Thymus (tissue), 11 donors: Measurements from ENCODE around the gene HCK. TPM values are rescaled to one million over a fixed set of nuclear protein-coding genes. Genes with fewer than 3 reads are reported as not detected.
"Not testable (repeated sequence)": the region's sequence is repeated elsewhere in the genome, so short reads cannot be mapped to it uniquely, and the experiment has no call there.

Experiments used
- DNase-seq, 9 donors: peaks; one replicate each; pipeline ENCODE4 v3.0.0-alpha.2; 2013; ENCODE audit warnings: low spot score in 9 of 9, low read depth in 6 of 9, missing footprints in 1 of 9
- H3K27ac ChIP-seq, 2 donors: one replicate each; pipeline ENCODE4 v1.5.1; 2013; ENCODE audit warnings: control low read depth in 1 of 2, low read depth in 1 of 2, low read length in 1 of 2, mild to moderate bottlenecking in 1 of 2, moderate library complexity in 1 of 2
- H3K27me3 ChIP-seq, 2 donors: one replicate each; pipeline ENCODE4 v1.5.1; 2013; ENCODE audit warnings: low read length in 1 of 2; ENCODE audit not compliant: control insufficient read depth in 2 of 2, insufficient read depth in 1 of 2
- H3K36me3 ChIP-seq, 2 donors: one replicate each; pipeline ENCODE4 v1.5.1; 2013; ENCODE audit warnings: low read length in 1 of 2, mild to moderate bottlenecking in 1 of 2, moderate library complexity in 1 of 2; ENCODE audit not compliant: control insufficient read depth in 2 of 2, insufficient read depth in 2 of 2
- H3K4me1 ChIP-seq, 2 donors: one replicate each; pipeline ENCODE4 v1.5.1; 2013; ENCODE audit warnings: low read length in 2 of 2; ENCODE audit not compliant: control insufficient read depth in 2 of 2, insufficient read depth in 2 of 2
- H3K4me3 ChIP-seq, 2 donors: one replicate each; pipeline ENCODE4 v1.5.1; 2013; ENCODE audit warnings: low read length in 2 of 2, control low read depth in 1 of 2, mild to moderate bottlenecking in 1 of 2
- H3K9me3 ChIP-seq, 2 donors: one replicate each; pipeline ENCODE4 v1.5.1; 2013; ENCODE audit warnings: low read length in 1 of 2, mild to moderate bottlenecking in 1 of 2; ENCODE audit not compliant: control insufficient read depth in 2 of 2, insufficient read depth in 1 of 2
- WGBS: extraction: QIAGEN DNeasy Blood & Tissue Kit; methylation state at CpG from one replicate; pipeline ENCODE4 v1.1.7; 2013; 5-methylcytosine and 5-hydroxymethylcytosine counted together
- polyA plus RNA-seq: library from polyadenylated mRNA; stranded (reverse); fragments of 200-250 nt; gene quantifications from one replicate; pipeline ENCODE4 v1.2.3, GENCODE V29; 2013
- total RNA-seq: library from RNA; stranded (reverse); fragments of 120-200 nt; gene quantifications from one replicate; pipeline ENCODE4 v1.2.4, GENCODE V29; 2013
- donor health status: healthy.

The HCK gene
- total and polyA plus RNA-seq, 2 donors = 25.2 to 33.3 TPM

DNA sequence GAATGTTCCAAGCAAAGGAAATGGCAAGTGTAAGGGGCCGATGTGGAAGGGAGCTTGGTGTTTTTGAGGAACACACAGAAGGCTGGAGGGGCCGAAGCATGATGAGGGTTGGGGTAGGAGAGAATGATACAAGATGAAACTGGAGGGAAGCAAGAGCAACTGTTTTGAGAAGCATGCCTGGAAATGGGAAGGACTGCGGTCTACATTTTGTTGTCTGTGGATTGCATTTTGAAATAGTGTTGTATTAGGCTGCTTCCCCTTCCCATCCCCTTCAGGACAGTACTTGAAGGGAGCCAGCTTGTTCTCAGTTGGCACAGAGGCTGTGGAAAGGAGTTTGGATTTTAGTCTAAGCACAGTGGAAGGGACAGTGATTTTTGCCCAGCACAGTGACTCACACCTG is 59.7 kb downstream of the HCK start:
- DNase-seq = no peak
- peaks cover 8 to 13% of the 10 kb centered on the region in 2 donors for H3K4me1 ChIP-seq
- no peak overlapping the region for H3K27ac ChIP-seq

DNA sequence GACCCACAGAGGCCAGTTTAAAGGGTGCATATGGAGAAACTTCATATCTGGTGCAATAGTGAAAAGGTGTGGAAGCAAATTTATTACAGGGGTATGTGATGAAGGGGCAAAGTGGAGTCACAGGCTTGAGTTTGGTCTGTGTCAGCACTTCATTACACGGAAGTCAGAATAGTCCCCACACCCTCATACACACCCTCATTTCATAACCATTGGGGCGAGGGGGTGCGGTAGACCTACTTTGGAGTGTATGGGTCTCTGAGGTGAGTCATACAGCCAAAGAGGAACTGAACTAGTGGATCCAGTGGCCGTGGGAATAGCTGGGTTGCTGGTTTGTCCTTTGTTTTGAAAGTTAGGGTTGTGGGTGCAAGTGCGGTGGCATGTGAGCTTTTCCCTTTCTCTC is 60.8 kb downstream of the HCK start:
- Histone ChIP-seq H3K4me1 (peaks cover 10 to 13% of the 10 kb centered on the region in 2 donors), H3K27ac (no peak overlapping the region), H3K4me3 (no peak overlapping the region), H3K9me3 (peaks cover 0 to 4% of the 10 kb centered on the region in 2 donors), H3K27me3 (no peaks in the 10 kb centered on the region), H3K36me3 (peaks cover 3 to 8% of the 10 kb centered on the region in 2 donors)
- no peak for DNase-seq
- WGBS = 95% methylated on average over 5 of the region's 5 CpGs

More for the DNA sequence above, 59.7 kb downstream of the HCK start:
- Histone ChIP-seq H3K27me3 (no peaks in the 10 kb centered on the region), H3K36me3 (peaks cover 3 to 8% of the 10 kb centered on the region in 2 donors), H3K4me3 (no peak overlapping the region), H3K9me3 (peaks cover 0 to 4% of the 10 kb centered on the region in 2 donors)
- WGBS = 95% methylated on average over 3 of the region's 3 CpGs

GRCh38 chr20:32113591-32114260 is 61.7 kb downstream of the HCK start:
- no peak for DNase-seq
- 98% methylated on average over 2 of the region's 2 CpGs for WGBS
- peaks cover 0 to 4% of the 10 kb centered on the region in 2 donors for H3K9me3 ChIP-seq
- H3K4me3 ChIP-seq = no peak overlapping the region
- H3K4me1 ChIP-seq = peaks cover 10 to 13% of the 10 kb centered on the region in 2 donors
- H3K27me3 ChIP-seq = no peaks in the 10 kb centered on the region
- H3K36me3 ChIP-seq = peaks cover 3 to 8% of the 10 kb centered on the region in 2 donors
- no peak overlapping the region for H3K27ac ChIP-seq

- Histone ChIP-seq H3K36me3 (peaks cover 3 to 8% of the 10 kb centered on the region in 2 donors), H3K4me3 (no peak overlapping the region), H3K4me1 (peaks cover 10 to 13% of the 10 kb centered on the region in 2 donors), H3K9me3 (peaks cover 0 to 4% of the 10 kb centered on the region in 2 donors), H3K27me3 (no peaks in the 10 kb centered on the region), H3K27ac (no peak overlapping the region)
- 98% methylated on average over 8 of the region's 8 CpGs for WGBS
- DNase-seq = no peak
Measured at GRCh38 chr20:32114305-32114960, 62.4 kb downstream of the HCK start.

GRCh38 chr20:32115211-32115767 is 63.2 kb downstream of the HCK start:
- no peak for DNase-seq
- Histone ChIP-seq H3K27me3 (no peaks in the 10 kb centered on the region), H3K27ac (no peak overlapping the region), H3K9me3 (no peaks in the 10 kb centered on the region), H3K4me3 (no peak overlapping the region), H3K4me1 (peaks cover 6 to 9% of the 10 kb centered on the region in 2 donors), H3K36me3 (peaks cover 3 to 8% of the 10 kb centered on the region in 2 donors)
- 88% methylated on average over 5 of the region's 5 CpGs for whole genome bisulfite sequencing

- peaks cover 3 to 8% of the 10 kb centered on the region in 2 donors for H3K36me3 ChIP-seq
- no peak overlapping the region for H3K27ac ChIP-seq
- no peak for DNase-seq
- no peaks in the 10 kb centered on the region for H3K9me3 ChIP-seq
- H3K4me1 ChIP-seq = peaks cover 2 to 3% of the 10 kb centered on the region in 2 donors
- no peaks in the 10 kb centered on the region for H3K27me3 ChIP-seq
- no peak overlapping the region for H3K4me3 ChIP-seq
- 96% methylated on average over 6 of the region's 6 CpGs for WGBS
Measured at GRCh38 chr20:32116079-32116521, 64.1 kb downstream of the HCK start.

- H3K27me3 ChIP-seq, DNase-seq, H3K9me3 ChIP-seq, H3K36me3 ChIP-seq, H3K27ac ChIP-seq, H3K4me3 ChIP-seq, H3K4me1 ChIP-seq: not testable (repeated sequence)
- 98% methylated on average over 6 of the region's 6 CpGs for WGBS
Measured at GRCh38 chr20:32116796-32117195, 64.8 kb downstream of the HCK start.

- 98% methylated on average over 5 of the region's 5 CpGs for WGBS
- not testable (repeated sequence) for H3K4me3 ChIP-seq, H3K9me3 ChIP-seq, H3K4me1 ChIP-seq, H3K36me3 ChIP-seq, H3K27ac ChIP-seq, DNase-seq, H3K27me3 ChIP-seq
Measured at GRCh38 chr20:32118427-32118826, 66.4 kb downstream of the HCK start.

DNA sequence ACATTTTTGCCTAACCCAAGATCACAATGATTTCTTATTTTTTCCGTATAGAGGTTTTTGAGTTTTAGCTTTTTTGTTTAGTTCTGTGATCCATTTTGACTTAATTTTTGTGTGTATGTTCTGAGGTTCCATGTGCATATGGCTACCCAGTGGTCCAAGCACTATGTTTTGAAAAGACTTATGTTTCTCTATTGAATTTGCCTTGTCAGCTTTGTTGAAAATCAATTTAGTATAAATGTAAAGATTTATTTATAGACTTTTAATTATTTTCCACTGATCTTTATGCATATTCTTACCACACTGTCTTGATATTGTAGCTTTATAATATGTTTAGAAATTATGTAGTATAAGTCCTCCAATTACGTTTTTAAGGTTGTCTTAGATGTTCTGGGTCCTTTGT is 67.7 kb downstream of the HCK start:
- Histone ChIP-seq H3K4me1 (peaks cover 0 to 2% of the 10 kb centered on the region in 2 donors), H3K4me3 (no peak overlapping the region), H3K27ac (no peak overlapping the region), H3K27me3 (no peaks in the 10 kb centered on the region), H3K36me3 (peaks cover 3 to 9% of the 10 kb centered on the region in 2 donors), H3K9me3 (no peaks in the 10 kb centered on the region)
- DNase-seq = no peak
- 97% methylated on average over 2 of the region's 2 CpGs for WGBS
